Adrenal gland (tissue), 12 donors: ENCODE results near the gene DOCK4. TPM values are rescaled to one million over a fixed set of nuclear protein-coding genes. Genes with fewer than 3 reads are reported as not detected.
A peak's percentile ranks its signal among the peaks of the same experiment; 100 is the strongest.

Experiments
- DNase-seq, 7 donors: peaks; one replicate each; pipeline ENCODE4 v3.0.0-alpha.2; 2019 to 2020
- H3K27ac ChIP-seq, 5 donors: fragments of 200-600 bp; sonication (generic) in 4 of 5; 1 replicate in 3 of 5; 2 replicates in 2 of 5; pipeline versions ENCODE4 v1.5.1 to v1.8.0; 2016 to 2020; ENCODE audit warnings: mild to moderate bottlenecking in 1 of 5
- H3K27me3 ChIP-seq: fragments of 200-600 bp; 2 replicates; pipeline ENCODE4 v1.8.0; 2021
- H3K36me3 ChIP-seq, 2 donors: fragments of 200-600 bp; replicated peaks in 1 of 2; 1 replicate in 1 of 2; 2 replicates in 1 of 2; pipeline versions ENCODE4 v1.5.1 to v1.8.0; 2018 to 2022
- H3K4me1 ChIP-seq, 2 donors: fragments of 200-600 bp; replicated peaks in 1 of 2; 1 replicate in 1 of 2; 2 replicates in 1 of 2; pipeline versions ENCODE4 v1.5.1 to v1.8.0; 2018 to 2021
- H3K4me3 ChIP-seq, 4 donors: fragments of 200-600 bp; sonication (generic) in 3 of 4; one replicate each; pipeline ENCODE4 v1.5.1; 2016 to 2018
- H3K9me3 ChIP-seq, 3 donors: fragments of 200-600 bp; sonication (generic) in 1 of 3; replicated peaks in 1 of 3; 1 replicate in 2 of 3; 2 replicates in 1 of 3; pipeline versions ENCODE4 v1.5.1 to v1.8.0; 2016 to 2021
- POLR2A ChIP-seq, 2 donors: fragments of 450-650 bp; IDR thresholded peaks; one replicate each; pipeline ENCODE4 v1.6.1; 2017; ENCODE audit warnings: antibody characterized with exemption in 2 of 2, mild to moderate bottlenecking in 2 of 2, moderate library complexity in 1 of 2
- WGBS, 4 donors: extraction: QIAGEN DNeasy Blood & Tissue Kit in 2 of 4; methylation state at CpG; one replicate each; pipeline versions ENCODE4 v1.1.5 to v1.1.7; 2013 to 2017; 5-methylcytosine and 5-hydroxymethylcytosine counted together
- intact Hi-C, 2 donors: fragments of 100-400 bp; cut with DNase I; formaldehyde crosslinking; loops; one replicate each; pipeline versions ENCODE4 v1.14.1 to v1.15.0; 2022 to 2023
- polyA plus RNA-seq, 3 donors: library from polyadenylated mRNA; stranded (reverse); fragments of 200-250 nt in 2 of 3; fragments of 350-450 nt in 1 of 3; fragmentation: Illumina TruSeq in 1 of 3; extraction: RNeasy Lipid Tissue Mini Kit (QIAGEN cat#74804) in 1 of 3; gene quantifications; one replicate each; pipeline ENCODE4 v1.2.3, GENCODE V29; 2013 to 2014
- total RNA-seq, 9 donors: library from RNA; depleted of rRNA in 4 of 9; stranded (reverse); fragments of >200 nt in 4 of 9; fragments of 120-200 nt in 1 of 9; fragmentation: NEBNext Ultra II Directional in 1 of 9; extraction: Animal tissue kit (Norgen Biotek cat#: 25700) in 1 of 9; gene quantifications; one replicate each; pipeline versions ENCODE4 v1.1.0 to v1.2.4, GENCODE V29; 2013 to 2023
- TF ChIP-seq, protein P1 (sequence below), 6 experiments: fragments of 450-650 bp in 4 of 6; fragments of 200-600 bp in 2 of 6; sonication (generic) in 1 of 6; IDR thresholded peaks; 1 replicate in 5 of 6; 2 replicates in 1 of 6; pipeline versions ENCODE4 v1.5.1 to v1.8.0; 2016 to 2021; ENCODE audit warnings: antibody characterized with exemption in 6 of 6, mild to moderate bottlenecking in 2 of 6, moderate library complexity in 1 of 6
- donor health status: healthy with polysubstance abuse.
- donor health status: Bipolar disorder and iron deficiency.
- donor health status: DM: yes; HTN: yes; CAD: no.
- donor health status: DM: no; HTN: no; CAD: no.
- donor health status: DM: no; HTN: no; CAD: no.
- donor health status: DM: yes; HTN: yes; CAD: no.

DOCK4 gene
- total and polyA plus RNA-seq, 12 donors: 6.2 to 37.6 (median 21.1) TPM

DNA sequence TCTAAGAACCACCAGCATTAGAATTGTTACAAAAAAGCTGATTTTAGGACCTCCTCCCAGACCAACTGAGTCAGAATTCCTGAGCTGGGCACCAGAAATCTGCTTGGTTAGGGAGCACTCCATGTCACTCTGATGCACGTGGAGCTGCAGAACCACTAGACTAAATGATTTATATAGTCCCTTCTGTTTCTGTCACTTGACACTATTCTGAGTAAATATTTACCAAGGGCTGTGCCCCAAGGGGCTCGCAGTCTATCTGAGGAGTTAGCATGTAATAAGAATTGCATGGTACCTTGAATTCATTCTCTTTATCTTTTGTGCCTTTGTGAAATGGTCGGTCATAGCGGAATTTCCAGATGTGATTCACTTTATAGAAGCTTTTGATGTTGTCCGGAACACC lies 447.9 kb downstream of the DOCK4 start:
- Histone ChIP-seq H3K4me3 (no peak overlapping the region), H3K9me3 (no peaks in the 10 kb centered on the region), H3K4me1 (no peaks in the 10 kb centered on the region), H3K27me3 (no peaks in the 10 kb centered on the region), H3K27ac (no peak overlapping the region), H3K36me3 (peaks cover 0 to 21% of the 10 kb centered on the region in 2 donors)
- intact Hi-C loops: loop anchor here in 1 of 2 donors (10.0 kb wide), 2 partner anchors 466 to 656 kb away; no protein-coding TSS in a partner anchor
- WGBS, 4 donors: 87 to 100% (median 93%) methylated on average over 5 of the region's 5 CpGs
- DNase-seq: no peak
- TF ChIP-seq, protein P1, sequence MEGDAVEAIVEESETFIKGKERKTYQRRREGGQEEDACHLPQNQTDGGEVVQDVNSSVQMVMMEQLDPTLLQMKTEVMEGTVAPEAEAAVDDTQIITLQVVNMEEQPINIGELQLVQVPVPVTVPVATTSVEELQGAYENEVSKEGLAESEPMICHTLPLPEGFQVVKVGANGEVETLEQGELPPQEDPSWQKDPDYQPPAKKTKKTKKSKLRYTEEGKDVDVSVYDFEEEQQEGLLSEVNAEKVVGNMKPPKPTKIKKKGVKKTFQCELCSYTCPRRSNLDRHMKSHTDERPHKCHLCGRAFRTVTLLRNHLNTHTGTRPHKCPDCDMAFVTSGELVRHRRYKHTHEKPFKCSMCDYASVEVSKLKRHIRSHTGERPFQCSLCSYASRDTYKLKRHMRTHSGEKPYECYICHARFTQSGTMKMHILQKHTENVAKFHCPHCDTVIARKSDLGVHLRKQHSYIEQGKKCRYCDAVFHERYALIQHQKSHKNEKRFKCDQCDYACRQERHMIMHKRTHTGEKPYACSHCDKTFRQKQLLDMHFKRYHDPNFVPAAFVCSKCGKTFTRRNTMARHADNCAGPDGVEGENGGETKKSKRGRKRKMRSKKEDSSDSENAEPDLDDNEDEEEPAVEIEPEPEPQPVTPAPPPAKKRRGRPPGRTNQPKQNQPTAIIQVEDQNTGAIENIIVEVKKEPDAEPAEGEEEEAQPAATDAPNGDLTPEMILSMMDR (IDR thresholded peaks at IDR 0.05): no peak
- TF ChIP-seq POLR2A (IDR thresholded peaks at IDR 0.05): no peak

DNA sequence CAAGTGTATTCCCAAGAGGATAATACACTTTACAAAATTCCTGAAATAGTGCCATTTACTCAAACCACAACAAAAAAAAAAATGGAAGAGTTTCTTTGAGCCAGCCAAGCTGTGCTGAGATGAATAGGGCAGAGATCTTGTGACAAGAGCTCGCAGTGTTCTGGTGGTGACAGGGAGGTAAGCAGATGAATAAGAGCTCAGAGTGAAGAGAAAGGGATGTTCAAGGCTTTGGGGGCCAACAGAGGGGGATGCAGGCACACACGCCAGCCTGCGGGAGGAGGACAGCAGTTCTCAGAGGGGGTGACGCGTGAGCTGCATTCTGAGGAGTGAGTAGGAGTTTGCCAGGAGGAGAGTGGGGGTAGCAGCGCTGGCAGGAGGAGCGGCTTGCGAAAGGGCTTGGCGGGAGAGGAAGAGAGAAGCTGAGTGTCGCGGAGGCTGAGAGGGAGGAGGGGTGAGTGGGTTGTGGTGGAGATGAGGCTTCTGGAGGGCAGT lies 449.5 kb downstream of the DOCK4 start:
- H3K27ac ChIP-seq: peak overlapping the region in 1 of 5 donors; percentile 30
- no peaks in the 10 kb centered on the region for H3K9me3 ChIP-seq
- TF ChIP-seq POLR2A (IDR thresholded peaks at IDR 0.05): no peak
- TF ChIP-seq, protein P1 (IDR thresholded peaks at IDR 0.05): no peak
- H3K4me1 ChIP-seq: no peaks in the 10 kb centered on the region
- 67 to 82% (median 75%) methylated on average over 11 of the region's 11 CpGs for WGBS, 4 donors
- H3K27me3 ChIP-seq: no peaks in the 10 kb centered on the region
- H3K4me3 ChIP-seq: no peak overlapping the region
- DNase-seq: peak in 3 of 7 donors; percentile 24 to 31 (median 25)
- peaks cover 0 to 21% of the 10 kb centered on the region in 2 donors for H3K36me3 ChIP-seq
- intact Hi-C loops: loop anchor here in 1 of 2 donors (10.0 kb wide), 2 partner anchors 468 to 658 kb away; no protein-coding TSS in a partner anchor

DNA sequence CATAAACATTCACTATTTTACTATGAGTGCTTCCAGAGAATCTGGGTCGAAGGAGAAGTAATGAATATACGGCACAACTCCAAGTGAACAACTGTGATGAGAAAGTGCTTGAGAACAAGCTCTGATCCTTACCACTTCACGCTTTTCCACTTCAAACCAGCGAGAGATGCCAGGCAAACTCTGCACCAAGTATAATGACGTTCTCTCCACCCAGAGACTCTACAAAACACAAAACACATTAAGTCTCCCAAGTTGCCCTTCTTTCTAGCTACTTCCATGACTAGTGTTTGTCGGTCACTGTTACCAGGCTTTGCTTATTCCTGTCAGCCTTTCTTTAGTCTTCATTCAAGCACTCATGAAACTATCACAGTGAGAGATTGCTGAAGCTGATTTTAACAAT lies 450.8 kb downstream of the DOCK4 start:
- intact Hi-C loops: loop anchor here in 1 of 2 donors (10.0 kb wide), 2 partner anchors 469 to 659 kb away; no protein-coding TSS in a partner anchor
- DNase-seq: no peak
- Histone ChIP-seq H3K27ac (no peak overlapping the region), H3K27me3 (no peaks in the 10 kb centered on the region), H3K4me3 (no peak overlapping the region), H3K36me3 (peaks cover 0 to 21% of the 10 kb centered on the region in 2 donors), H3K9me3 (no peaks in the 10 kb centered on the region), H3K4me1 (no peaks in the 10 kb centered on the region)
- 89 to 95% (median 92%) methylated on average over 6 of the region's 6 CpGs for WGBS, 4 donors
- TF ChIP-seq POLR2A (IDR thresholded peaks at IDR 0.05): no peak
- TF ChIP-seq, protein P1 (IDR thresholded peaks at IDR 0.05): no peak

DNA sequence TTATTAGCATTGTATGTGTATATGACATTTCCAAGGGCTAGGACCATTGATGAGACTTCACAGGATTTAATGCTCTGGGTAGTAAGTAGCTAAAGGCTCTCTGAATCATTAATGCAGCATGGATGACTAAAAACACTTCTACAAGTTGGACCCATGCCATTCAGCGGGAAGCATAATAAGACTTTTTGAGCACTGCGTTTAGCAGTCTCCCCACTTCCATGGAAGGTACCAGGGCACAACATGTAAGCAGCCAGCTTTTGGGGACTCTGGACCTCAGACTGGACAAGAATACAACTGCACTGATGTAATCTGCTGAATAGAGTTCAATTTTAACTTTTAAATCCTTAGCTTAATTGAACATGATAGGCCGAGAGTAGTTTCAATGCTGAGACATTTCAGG lies 452.2 kb downstream of the DOCK4 start:
- H3K27ac ChIP-seq: no peak overlapping the region
- H3K4me1 ChIP-seq: no peaks in the 10 kb centered on the region
- intact Hi-C loops: loop anchor here in 1 of 2 donors (5.0 to 10.0 kb wide), 3 partner anchors 471 to 743 kb away; no protein-coding TSS in a partner anchor
- no peak overlapping the region for H3K4me3 ChIP-seq
- no peak for DNase-seq
- no peaks in the 10 kb centered on the region for H3K27me3 ChIP-seq
- H3K9me3 ChIP-seq: no peaks in the 10 kb centered on the region
- 89 to 94% (median 92%) methylated on average over 3 of the region's 3 CpGs for WGBS, 4 donors
- TF ChIP-seq POLR2A (IDR thresholded peaks at IDR 0.05): no peak
- TF ChIP-seq, protein P1 (IDR thresholded peaks at IDR 0.05): no peak
- H3K36me3 ChIP-seq: peaks cover 0 to 13% of the 10 kb centered on the region in 2 donors
